ENCODE measurements around the gene ANKFN1.

Gene ANKFN1

DNA sequence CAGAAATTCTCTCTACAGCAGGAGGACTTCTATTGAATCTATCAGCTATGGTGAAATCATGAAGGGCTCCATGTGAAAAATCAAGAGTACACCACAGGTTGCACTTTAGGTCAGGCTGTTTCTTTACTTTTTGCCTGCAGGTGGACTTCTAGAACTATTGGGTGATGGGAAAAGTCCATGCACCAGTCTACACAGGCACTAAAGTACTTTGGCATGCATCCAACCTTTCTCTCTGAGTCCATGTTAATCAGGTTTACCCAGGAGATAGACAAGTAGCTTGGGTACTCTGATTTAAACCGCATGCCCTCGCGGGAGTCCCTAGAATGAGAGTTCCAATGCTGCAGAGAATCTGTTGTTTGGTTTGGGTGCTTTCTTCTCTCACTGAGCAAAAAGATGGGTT lies 9.1 kb upstream of the ANKFN1 start:
- Histone ChIP-seq H3K27ac (ENCODE audit: low read depth, low read length) (no peak overlapping the region), H3K9me3 (ENCODE audit: control insufficient read depth, insufficient read depth, low read length) (no peaks in the 10 kb centered on the region), H4K20me1 (ENCODE audit: control insufficient read depth, insufficient read depth, low read depth, low read length) (no peaks in the 10 kb centered on the region), H3K36me3 (ENCODE audit: control insufficient read depth, low read length) (no peaks in the 10 kb centered on the region), H3K27me3 (ENCODE audit: control insufficient read depth, low read length) (no peaks in the 10 kb centered on the region), H3K79me2 (ENCODE audit: control insufficient read depth, low read length) (no peaks in the 10 kb centered on the region), H3F3A (ENCODE audit: control insufficient read depth, insufficient read depth) (no peaks in the 10 kb centered on the region), H3K4me2 (ENCODE audit: low read length) (no peak overlapping the region), H3K4me3 (ENCODE audit: low read length) (no peak overlapping the region), H3K9me2 (replicated peaks; ENCODE audit: control insufficient read depth, low read length) (no peaks in the 10 kb centered on the region), H3K4me1 (ENCODE audit: control insufficient read depth, low read length) (no peaks in the 10 kb centered on the region)
- TF ChIP-seq, protein P1, sequence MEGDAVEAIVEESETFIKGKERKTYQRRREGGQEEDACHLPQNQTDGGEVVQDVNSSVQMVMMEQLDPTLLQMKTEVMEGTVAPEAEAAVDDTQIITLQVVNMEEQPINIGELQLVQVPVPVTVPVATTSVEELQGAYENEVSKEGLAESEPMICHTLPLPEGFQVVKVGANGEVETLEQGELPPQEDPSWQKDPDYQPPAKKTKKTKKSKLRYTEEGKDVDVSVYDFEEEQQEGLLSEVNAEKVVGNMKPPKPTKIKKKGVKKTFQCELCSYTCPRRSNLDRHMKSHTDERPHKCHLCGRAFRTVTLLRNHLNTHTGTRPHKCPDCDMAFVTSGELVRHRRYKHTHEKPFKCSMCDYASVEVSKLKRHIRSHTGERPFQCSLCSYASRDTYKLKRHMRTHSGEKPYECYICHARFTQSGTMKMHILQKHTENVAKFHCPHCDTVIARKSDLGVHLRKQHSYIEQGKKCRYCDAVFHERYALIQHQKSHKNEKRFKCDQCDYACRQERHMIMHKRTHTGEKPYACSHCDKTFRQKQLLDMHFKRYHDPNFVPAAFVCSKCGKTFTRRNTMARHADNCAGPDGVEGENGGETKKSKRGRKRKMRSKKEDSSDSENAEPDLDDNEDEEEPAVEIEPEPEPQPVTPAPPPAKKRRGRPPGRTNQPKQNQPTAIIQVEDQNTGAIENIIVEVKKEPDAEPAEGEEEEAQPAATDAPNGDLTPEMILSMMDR (IDR thresholded peaks at IDR 0.05; ENCODE audit: low read depth, low read length, poor library complexity, severe bottlenecking), result no peak
- TF ChIP-seq EZH2phosphoT487 (IDR thresholded peaks at IDR 0.05; ENCODE audit: borderline replicate concordance, low read length), result no peak

DNA sequence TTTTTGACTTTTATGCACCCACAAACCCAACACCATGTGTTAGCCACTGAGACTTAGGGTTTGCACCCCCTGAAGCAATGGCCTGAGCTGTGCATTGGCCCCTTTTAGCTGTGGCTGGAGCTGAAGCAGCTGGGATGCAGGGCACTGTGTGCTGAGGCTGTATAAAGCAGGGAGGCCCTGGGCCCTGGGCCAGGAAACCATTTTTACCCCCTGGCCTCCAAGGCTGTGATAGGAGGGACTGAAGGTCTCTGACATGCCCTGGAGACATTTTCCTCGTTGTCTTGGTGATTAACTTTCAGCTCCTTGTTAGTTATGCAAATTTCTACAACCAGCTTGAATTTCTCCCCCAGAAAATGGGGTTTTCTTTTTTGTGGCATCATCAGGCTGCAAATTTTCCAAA lies 6.7 kb upstream of the ANKFN1 start:
- H3K9me2 ChIP-seq (replicated peaks; ENCODE audit: control insufficient read depth, low read length), result no peaks in the 10 kb centered on the region
- TF ChIP-seq EZH2phosphoT487 (IDR thresholded peaks at IDR 0.05; ENCODE audit: borderline replicate concordance, low read length), result no peak
- H3K4me2 ChIP-seq (ENCODE audit: low read length), result no peak overlapping the region
- H3K4me3 ChIP-seq (ENCODE audit: low read length), result no peak overlapping the region
- H3K4me1 ChIP-seq (ENCODE audit: control insufficient read depth, low read length), result no peaks in the 10 kb centered on the region
- no peaks in the 10 kb centered on the region for H3K79me2 ChIP-seq (ENCODE audit: control insufficient read depth, low read length)
- no peaks in the 10 kb centered on the region for H4K20me1 ChIP-seq (ENCODE audit: control insufficient read depth, insufficient read depth, low read depth, low read length)
- H3K27me3 ChIP-seq (ENCODE audit: control insufficient read depth, low read length), result no peaks in the 10 kb centered on the region
- H3K36me3 ChIP-seq (ENCODE audit: control insufficient read depth, low read length), result no peaks in the 10 kb centered on the region
- H3F3A ChIP-seq (ENCODE audit: control insufficient read depth, insufficient read depth), result no peaks in the 10 kb centered on the region
- no peaks in the 10 kb centered on the region for H3K9me3 ChIP-seq (ENCODE audit: control insufficient read depth, insufficient read depth, low read length)
- H3K27ac ChIP-seq (ENCODE audit: low read depth, low read length), result no peak overlapping the region

DNA sequence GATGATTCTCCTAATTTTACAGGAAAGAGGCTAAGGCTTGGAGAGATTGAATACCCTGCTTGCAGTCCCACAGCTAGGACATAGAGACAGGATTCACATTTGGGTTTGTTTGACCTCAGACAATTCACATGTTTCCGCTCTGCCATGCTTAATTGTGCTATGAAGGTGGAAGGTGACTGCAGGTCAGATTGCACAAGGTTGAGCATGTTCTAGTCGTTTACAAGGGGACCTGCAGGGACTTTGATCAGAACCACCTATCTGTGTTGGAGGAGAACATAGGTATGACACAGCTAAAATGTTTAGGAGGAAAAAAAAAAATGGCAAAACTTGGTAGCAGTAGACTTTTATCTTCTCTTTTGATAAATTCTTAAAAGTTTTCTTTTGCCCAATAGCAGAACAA lies 4.9 kb upstream of the ANKFN1 start:
- Histone ChIP-seq H3K4me3 (ENCODE audit: low read length) (no peak overlapping the region), H4K20me1 (ENCODE audit: control insufficient read depth, insufficient read depth, low read depth, low read length) (no peaks in the 10 kb centered on the region), H3K9me2 (replicated peaks; ENCODE audit: control insufficient read depth, low read length) (no peaks in the 10 kb centered on the region), H3K36me3 (ENCODE audit: control insufficient read depth, low read length) (no peaks in the 10 kb centered on the region), H3K4me2 (ENCODE audit: low read length) (no peak overlapping the region), H3K79me2 (ENCODE audit: control insufficient read depth, low read length) (no peaks in the 10 kb centered on the region), H3F3A (ENCODE audit: control insufficient read depth, insufficient read depth) (no peaks in the 10 kb centered on the region), H3K27me3 (ENCODE audit: control insufficient read depth, low read length) (no peaks in the 10 kb centered on the region), H3K27ac (ENCODE audit: low read depth, low read length) (no peak overlapping the region), H3K9me3 (ENCODE audit: control insufficient read depth, insufficient read depth, low read length) (no peaks in the 10 kb centered on the region), H3K4me1 (ENCODE audit: control insufficient read depth, low read length) (no peaks in the 10 kb centered on the region)
- TF ChIP-seq, protein P1 (IDR thresholded peaks at IDR 0.05; ENCODE audit: low read depth, low read length, poor library complexity, severe bottlenecking), result no peak
- no peak for TF ChIP-seq EZH2phosphoT487 (IDR thresholded peaks at IDR 0.05; ENCODE audit: borderline replicate concordance, low read length)

DNA sequence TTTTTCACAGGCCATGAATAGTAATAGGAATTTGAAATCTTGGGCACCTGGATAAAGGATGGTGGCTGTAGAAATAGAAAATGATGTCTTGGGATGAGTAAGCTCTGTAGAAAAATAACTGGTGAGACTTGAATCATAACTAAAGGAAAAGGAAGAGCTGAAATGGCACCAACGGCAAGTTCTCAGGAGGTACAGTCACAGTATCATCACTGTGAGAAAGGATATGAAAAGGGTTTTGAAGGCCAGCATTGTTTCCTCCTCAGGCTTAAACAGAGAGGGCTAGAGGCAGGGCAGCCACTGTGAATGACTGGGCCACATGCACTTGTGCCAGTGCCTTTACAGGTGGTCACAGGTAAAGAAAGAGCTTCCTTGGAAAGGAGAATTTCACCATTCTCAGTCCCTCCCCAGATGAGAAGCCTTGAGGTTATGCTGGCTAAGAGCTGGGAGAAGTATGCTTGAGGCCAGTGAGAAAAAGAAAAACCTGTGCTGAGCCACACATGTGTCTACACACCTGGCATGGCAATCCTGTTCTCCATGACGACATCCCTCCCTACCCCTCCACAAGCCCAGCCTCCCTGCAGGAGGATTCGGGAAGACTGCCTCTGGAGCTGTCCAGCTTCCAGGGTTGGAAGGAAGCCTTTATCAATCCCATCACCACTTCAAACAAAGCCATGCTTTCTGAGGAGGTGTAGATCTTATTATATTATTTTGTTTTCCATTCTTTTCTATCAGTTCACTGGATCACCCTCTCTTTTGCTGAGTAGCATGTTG lies 3.8 kb upstream of the ANKFN1 start:
- no peaks in the 10 kb centered on the region for H3K4me1 ChIP-seq (ENCODE audit: control insufficient read depth, low read length)
- H4K20me1 ChIP-seq (ENCODE audit: control insufficient read depth, insufficient read depth, low read depth, low read length), result no peaks in the 10 kb centered on the region
- H3K27ac ChIP-seq (ENCODE audit: low read depth, low read length), result no peak overlapping the region
- no peaks in the 10 kb centered on the region for H3K9me3 ChIP-seq (ENCODE audit: control insufficient read depth, insufficient read depth, low read length)
- no peaks in the 10 kb centered on the region for H3K27me3 ChIP-seq (ENCODE audit: control insufficient read depth, low read length)
- H3K36me3 ChIP-seq (ENCODE audit: control insufficient read depth, low read length), result no peaks in the 10 kb centered on the region
- TF ChIP-seq EZH2phosphoT487 (IDR thresholded peaks at IDR 0.05; ENCODE audit: borderline replicate concordance, low read length), result no peak
- TF ChIP-seq, protein P1 (IDR thresholded peaks at IDR 0.05; ENCODE audit: low read depth, low read length, poor library complexity, severe bottlenecking), result no peak
- no peaks in the 10 kb centered on the region for H3K9me2 ChIP-seq (replicated peaks; ENCODE audit: control insufficient read depth, low read length)
- no peaks in the 10 kb centered on the region for H3K79me2 ChIP-seq (ENCODE audit: control insufficient read depth, low read length)
- no peak overlapping the region for H3K4me2 ChIP-seq (ENCODE audit: low read length)
- H3F3A ChIP-seq (ENCODE audit: control insufficient read depth, insufficient read depth), result no peaks in the 10 kb centered on the region
- no peak overlapping the region for H3K4me3 ChIP-seq (ENCODE audit: low read length)

Data from DOHH2 (cell line).